H9 (cell line): ENCODE measurements around the gene KSR1. TPM values are rescaled to one million over a fixed set of nuclear protein-coding genes. Genes with fewer than 3 reads are reported as not detected.
"Not testable (repeated sequence)": the region's sequence is repeated elsewhere in the genome, so short reads cannot be mapped to it uniquely, and the experiment has no call there.

Experiments used
- DNase-seq: peaks from one replicate; pipeline ENCODE4 v3.0.0-alpha.2; 2017
- H2AFZ ChIP-seq: one replicate; pipeline ENCODE4 v1.6.1; 2013; ENCODE audit warnings: mild to moderate bottlenecking, low read length, control low read depth, moderate library complexity
- H2AK5ac ChIP-seq: 2 replicates; pipeline ENCODE4 v1.6.1; 2013; ENCODE audit warnings: low read length, control low read depth, mixed read lengths; ENCODE audit not compliant: insufficient read length
- H2BK120ac ChIP-seq: one replicate; pipeline ENCODE4 v1.6.1; 2013; ENCODE audit warnings: low read depth, mild to moderate bottlenecking, low read length, control low read depth, inconsistent platforms; ENCODE audit not compliant: poor library complexity, severe bottlenecking
- H2BK12ac ChIP-seq: 2 replicates; pipeline ENCODE4 v1.6.1; 2013; ENCODE audit warnings: low read length, control low read depth, mixed read lengths, low read depth; ENCODE audit not compliant: insufficient read length
- H2BK15ac ChIP-seq: 2 replicates; pipeline ENCODE4 v1.6.1; 2013; ENCODE audit warnings: low read depth, low read length, control low read depth
- H2BK20ac ChIP-seq: one replicate; pipeline ENCODE4 v1.6.1; 2013; ENCODE audit warnings: low read depth, mild to moderate bottlenecking, low read length, control low read depth, inconsistent platforms; ENCODE audit not compliant: poor library complexity, severe bottlenecking
- H2BK5ac ChIP-seq: 2 replicates; pipeline ENCODE4 v1.6.1; 2013; ENCODE audit warnings: low read length, control low read depth, mixed read lengths; ENCODE audit not compliant: insufficient read length
- H3K14ac ChIP-seq: 2 replicates; pipeline ENCODE4 v1.6.1; 2013; ENCODE audit warnings: low read length, control low read depth; ENCODE audit not compliant: insufficient read depth
- H3K18ac ChIP-seq: 2 replicates; pipeline ENCODE4 v1.6.1; 2013; ENCODE audit warnings: low read depth, mild to moderate bottlenecking, mixed read lengths, low read length, control low read depth; ENCODE audit not compliant: insufficient read length
- H3K23ac ChIP-seq: 2 replicates; pipeline ENCODE4 v1.6.1; 2013; ENCODE audit warnings: low read length, control low read depth, mixed read lengths, low read depth; ENCODE audit not compliant: insufficient read length
- H3K23me2 ChIP-seq: 2 replicates; pipeline ENCODE4 v1.6.1; 2013; ENCODE audit warnings: low read depth, mild to moderate bottlenecking, mixed read lengths, low read length, control low read depth; ENCODE audit not compliant: insufficient read length, poor library complexity, severe bottlenecking
- H3K27ac ChIP-seq: 2 replicates; pipeline ENCODE4 v1.5.1; 2013; ENCODE audit warnings: low read length, control low read depth, mixed read lengths, low read depth; ENCODE audit not compliant: insufficient read length
- H3K27me3 ChIP-seq: 2 replicates; pipeline ENCODE4 v1.6.1; 2013; ENCODE audit warnings: low read length, control low read depth, inconsistent platforms; ENCODE audit not compliant: insufficient read depth
- H3K4ac ChIP-seq: 2 replicates; pipeline ENCODE4 v1.6.1; 2013; ENCODE audit warnings: low read depth, mild to moderate bottlenecking, control low read depth, inconsistent platforms, low read length, moderate library complexity
- H3K4me1 ChIP-seq: 2 replicates; pipeline ENCODE4 v1.6.1; 2013; ENCODE audit warnings: low read length, control low read depth, inconsistent platforms; ENCODE audit not compliant: insufficient read depth
- H3K4me2 ChIP-seq: 2 replicates; pipeline ENCODE4 v1.6.1; 2013; ENCODE audit warnings: low read length, control low read depth, mixed read lengths; ENCODE audit not compliant: insufficient read length, insufficient read depth
- H3K56ac ChIP-seq: 2 replicates; pipeline ENCODE4 v1.6.1; 2013; ENCODE audit warnings: low read depth, mild to moderate bottlenecking, mixed read lengths, low read length, control low read depth; ENCODE audit not compliant: insufficient read length
- H3K79me1 ChIP-seq: 2 replicates; pipeline ENCODE4 v1.6.1; 2013; ENCODE audit warnings: low read depth, mild to moderate bottlenecking, moderate library complexity, low read length, control low read depth, inconsistent platforms; ENCODE audit not compliant: insufficient read depth, poor library complexity, severe bottlenecking
- H3K79me2 ChIP-seq: 2 replicates; pipeline ENCODE4 v1.6.1; 2013; ENCODE audit warnings: low read length, control low read depth, inconsistent platforms; ENCODE audit not compliant: insufficient read depth
- H3K9ac ChIP-seq: 2 replicates; pipeline ENCODE4 v1.6.1; 2013; ENCODE audit warnings: low read length, control low read depth, mixed read lengths; ENCODE audit not compliant: insufficient read length; ENCODE audit errors: extremely low read depth
- H3K9me3 ChIP-seq: one replicate; pipeline ENCODE4 v1.6.1; 2013; ENCODE audit warnings: low read depth, low read length, inconsistent platforms; ENCODE audit not compliant: control insufficient read depth
- H3T11ph ChIP-seq: one replicate; pipeline ENCODE4 v1.6.1; 2013; ENCODE audit warnings: mild to moderate bottlenecking, low read length, control low read depth, inconsistent platforms
- H4K20me1 ChIP-seq: one replicate; pipeline ENCODE4 v1.6.1; 2013; ENCODE audit not compliant: control insufficient read depth, insufficient read length, insufficient read depth
- H4K5ac ChIP-seq: 2 replicates; pipeline ENCODE4 v1.6.1; 2013; ENCODE audit warnings: low read depth, mild to moderate bottlenecking, mixed read lengths, low read length, control low read depth; ENCODE audit not compliant: insufficient read length
- H4K8ac ChIP-seq: replicated peaks from 2 replicates; pipeline ENCODE4 v1.6.1; 2013; ENCODE audit warnings: low read length, control low read depth, mixed read lengths, low read depth; ENCODE audit not compliant: insufficient read length
- H4K91ac ChIP-seq: 2 replicates; pipeline ENCODE4 v1.6.1; 2013; ENCODE audit warnings: low read depth, mild to moderate bottlenecking, moderate library complexity, mixed read lengths, low read length, control low read depth; ENCODE audit not compliant: insufficient read length
- H3K27ac Mint-ChIP-seq, 3 experiments: 2 replicates in 2 of 3; 3 replicates in 1 of 3; pipeline ENCODE4 v1.8.0; 2020 to 2021; ENCODE audit warnings: mixed read lengths in 3 of 3, mild to moderate bottlenecking in 1 of 3, moderate library complexity in 1 of 3
- H3K27me3 Mint-ChIP-seq: 2 replicates; pipeline ENCODE4 v1.8.0; 2021; ENCODE audit warnings: low read depth, mild to moderate bottlenecking, moderate library complexity, mixed read lengths
- H3K36me3 Mint-ChIP-seq, 3 experiments: 2 replicates in 2 of 3; 3 replicates in 1 of 3; pipeline ENCODE4 v1.8.0; 2020 to 2021; ENCODE audit warnings: low read depth in 3 of 3, mixed read lengths in 3 of 3; ENCODE audit not compliant: insufficient read depth in 1 of 3
- H3K4me1 Mint-ChIP-seq, 2 experiments: 2 replicates each; pipeline ENCODE4 v1.8.0; 2020; ENCODE audit warnings: mixed read lengths in 2 of 2
- H3K4me3 Mint-ChIP-seq, 2 experiments: 2 replicates in 1 of 2; 3 replicates in 1 of 2; pipeline ENCODE4 v1.8.0; 2020 to 2021; ENCODE audit warnings: mild to moderate bottlenecking in 2 of 2, mixed read lengths in 2 of 2, moderate library complexity in 1 of 2
- H3K9me3 Mint-ChIP-seq, 2 experiments: 2 replicates in 1 of 2; 3 replicates in 1 of 2; pipeline ENCODE4 v1.8.0; 2020; ENCODE audit warnings: mild to moderate bottlenecking in 2 of 2, mixed read lengths in 2 of 2, moderate library complexity in 1 of 2
- CTCF ChIP-seq: fragments of 200-600 bp; sonication (generic); conservative IDR thresholded peaks from 3 replicates; pipeline ENCODE4 v1.8.0; 2021; ENCODE audit warnings: antibody characterized with exemption, mild to moderate bottlenecking
- WGBS: extraction: QIAGEN DNeasy Blood & Tissue Kit; methylation state at CpG from one replicate; pipeline ENCODE4 v1.1.7; 2013; ENCODE audit warnings: missing lambda C conversion rate, low lambda C conversion rate, mixed read lengths; ENCODE audit not compliant: insufficient read length; ENCODE audit errors: extremely low coverage; 5-methylcytosine and 5-hydroxymethylcytosine counted together
- total RNA-seq: library from RNA; stranded (reverse); gene quantifications from 2 replicates; pipeline ENCODE4 v1.2.1, GENCODE V29; 2021

KSR1 gene
- total RNA-seq, 1 experiment from 2014 or later = 44.9 TPM

GRCh38 chr17:27654654-27655524 is 198.6 kb downstream of the KSR1 start:
- Histone ChIP-seq H2BK120ac (no peak overlapping the region), H3K56ac (no peak overlapping the region), H3K9me3 (no peaks in the 10 kb centered on the region), H3K23ac (no peak overlapping the region), H3K79me1 (no peaks in the 10 kb centered on the region), H4K5ac (no peak overlapping the region), H3K4me1 (no peaks in the 10 kb centered on the region; the same call in 1 of the 2 replicates), H3K23me2 (no peaks in the 10 kb centered on the region), H3K18ac (no peak overlapping the region), H3K79me2 (no peaks in the 10 kb centered on the region), H2AK5ac (no peak overlapping the region), H3K9ac (no peak overlapping the region), H2BK12ac (no peak overlapping the region), H3K27me3 (no peaks in the 10 kb centered on the region), H2BK5ac (no peak overlapping the region), H2BK20ac (no peak overlapping the region), H2BK15ac (no peak overlapping the region), H4K8ac (no peak overlapping the region), H3K27ac (no peak overlapping the region), H2AFZ (no peak overlapping the region), H4K20me1 (no peaks in the 10 kb centered on the region), H3T11ph (no peak overlapping the region), H3K4ac (no peak overlapping the region), H4K91ac (no peak overlapping the region), H3K14ac (no peak overlapping the region), H3K4me2 (no peak overlapping the region)
- H3K9me3 Mint-ChIP-seq = no peaks in the 10 kb centered on the region; a peak in 1 of 5 replicates
- peaks cover 4% of the 10 kb centered on the region; the same call in 1 of the 2 replicates for H3K27me3 Mint-ChIP-seq
- H3K27ac Mint-ChIP-seq = no peak overlapping the region
- peaks cover 10 to 14% of the 10 kb centered on the region in 2 experiments; a peak in 3 of 4 replicates for H3K4me1 Mint-ChIP-seq
- peak; percentile 96 for DNase-seq
- TF ChIP-seq CTCF = peak; percentile 100
- H3K36me3 Mint-ChIP-seq = no peaks in the 10 kb centered on the region
- no CpG with 5 or more reads among the region's 34 CpGs for WGBS
- no peak overlapping the region for H3K4me3 Mint-ChIP-seq

GRCh38 chr17:27655525-27656111 is 199.4 kb downstream of the KSR1 start:
- no CpG with 5 or more reads among the region's 16 CpGs for WGBS

More at GRCh38 chr17:27655525-27656111, 199.4 kb downstream of the KSR1 start:
- not testable (repeated sequence) for H3T11ph ChIP-seq, H3K4me3 Mint-ChIP-seq, H2BK120ac ChIP-seq, H2BK5ac ChIP-seq, H4K91ac ChIP-seq, H3K9me3 Mint-ChIP-seq, H3K9ac ChIP-seq, H2BK12ac ChIP-seq, H3K79me1 ChIP-seq, H3K14ac ChIP-seq, H3K18ac ChIP-seq, H2AFZ ChIP-seq, H3K27ac Mint-ChIP-seq, H4K5ac ChIP-seq, H3K27ac ChIP-seq, H3K4me1 ChIP-seq, H3K23me2 ChIP-seq, H2BK15ac ChIP-seq, H4K8ac ChIP-seq, H3K79me2 ChIP-seq, H2AK5ac ChIP-seq, H3K56ac ChIP-seq, H3K27me3 Mint-ChIP-seq, H3K4me2 ChIP-seq, H3K36me3 Mint-ChIP-seq, H2BK20ac ChIP-seq, H3K23ac ChIP-seq, H3K9me3 ChIP-seq, H4K20me1 ChIP-seq, H3K4ac ChIP-seq, H3K27me3 ChIP-seq, DNase-seq
- H3K4me1 Mint-ChIP-seq = peaks cover 10 to 14% of the 10 kb centered on the region in 2 experiments; a peak in 3 of 4 replicates
